ENCODE measurements around the gene TCAP.

Gene TCAP

DNA sequence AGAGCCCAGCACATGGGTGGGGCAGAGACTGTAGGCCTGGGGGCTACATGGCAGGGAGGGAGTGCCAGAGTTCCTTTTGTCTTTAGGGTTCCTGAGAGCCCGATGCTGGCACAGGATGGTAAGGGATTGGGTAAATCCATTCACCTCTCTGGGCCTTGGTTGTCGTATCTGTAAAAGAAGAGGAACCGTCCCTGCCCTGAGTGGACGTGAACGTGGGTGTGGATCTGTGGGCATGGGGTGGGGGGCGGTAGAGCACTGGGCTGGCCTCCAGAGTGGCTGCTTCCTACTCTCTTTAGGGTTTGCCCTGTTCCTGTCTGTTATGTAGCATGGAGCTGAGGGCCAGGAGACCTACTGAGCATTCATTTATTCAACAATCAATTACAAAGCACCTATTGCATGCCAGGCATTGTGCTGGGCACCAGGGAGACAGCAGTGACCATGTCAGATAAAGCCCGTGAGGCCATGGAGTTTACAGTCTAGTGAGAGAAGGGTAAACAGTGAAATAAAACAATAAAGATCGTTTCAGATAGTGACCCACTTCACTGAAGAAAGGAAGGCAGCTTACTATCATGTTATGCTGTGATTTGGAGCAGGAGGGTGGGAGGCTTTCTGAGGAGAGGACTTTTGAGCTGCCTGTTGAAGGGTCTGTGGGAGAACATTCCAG is 13.1 kb upstream of the TCAP start:
- DNase-seq: no peak

GRCh38 chr17:39652587-39653315 is 12.4 kb upstream of the TCAP start:
- peak; percentile 80 for DNase-seq

GRCh38 chr17:39653316-39653661 is 11.9 kb upstream of the TCAP start:
- DNase-seq: no peak

DNA sequence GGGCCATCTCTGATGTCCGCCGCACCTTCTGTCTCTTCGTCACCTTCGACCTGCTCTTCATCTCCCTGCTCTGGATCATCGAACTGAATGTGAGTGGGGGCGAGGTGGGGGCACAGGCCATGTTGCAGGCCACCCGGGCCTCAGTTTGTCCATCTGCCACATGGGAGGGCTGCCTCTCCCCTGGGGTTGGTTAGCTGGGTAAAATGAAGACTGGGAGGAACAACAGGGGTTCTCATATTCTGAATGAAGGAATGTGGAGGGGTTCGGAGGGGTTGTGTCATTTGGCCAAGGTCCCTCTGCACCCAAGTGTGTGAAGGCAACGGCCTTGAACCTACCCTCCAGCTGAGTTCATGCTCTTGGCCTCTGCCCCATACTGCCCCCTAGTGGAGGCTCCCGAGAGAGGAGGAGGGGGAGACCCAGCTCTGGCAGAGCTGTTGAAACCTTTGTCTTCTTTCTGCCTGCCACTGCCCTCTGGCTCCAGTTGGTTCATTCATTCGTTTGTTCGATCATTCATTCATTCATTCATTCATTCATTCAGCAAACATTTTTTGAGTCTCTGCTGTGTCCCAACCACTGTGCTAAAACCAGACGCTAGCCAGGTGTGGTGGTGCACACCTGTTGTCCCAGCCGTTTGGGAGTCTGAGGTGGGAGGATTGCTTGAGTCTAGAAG is 11.4 kb upstream of the TCAP start:
- peak; percentile 71 for DNase-seq

DNA sequence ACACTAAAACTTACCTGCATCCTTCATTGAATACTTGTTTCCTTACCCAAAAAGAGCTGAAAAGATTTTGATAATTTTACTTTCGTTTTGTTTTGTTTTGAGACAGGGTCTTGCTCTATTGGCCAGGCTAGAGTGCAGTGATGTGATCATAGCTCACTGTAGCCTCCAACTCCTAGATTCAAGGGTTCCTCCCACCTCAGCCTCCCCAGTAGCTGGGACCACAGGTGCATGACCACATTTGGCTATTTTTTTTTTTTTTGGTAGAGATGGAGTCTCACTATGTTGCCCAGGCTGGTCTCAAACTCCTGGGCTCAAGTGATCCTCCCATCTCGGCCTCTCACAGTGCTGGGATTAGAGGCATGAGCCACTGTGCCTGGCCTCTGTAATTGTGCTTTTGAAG is 10.0 kb upstream of the TCAP start:
- DNase-seq: no peak

- DNase-seq: no peak
Observed at GRCh38 chr17:39658346-39658745, 6.8 kb upstream of the TCAP start.

DNA sequence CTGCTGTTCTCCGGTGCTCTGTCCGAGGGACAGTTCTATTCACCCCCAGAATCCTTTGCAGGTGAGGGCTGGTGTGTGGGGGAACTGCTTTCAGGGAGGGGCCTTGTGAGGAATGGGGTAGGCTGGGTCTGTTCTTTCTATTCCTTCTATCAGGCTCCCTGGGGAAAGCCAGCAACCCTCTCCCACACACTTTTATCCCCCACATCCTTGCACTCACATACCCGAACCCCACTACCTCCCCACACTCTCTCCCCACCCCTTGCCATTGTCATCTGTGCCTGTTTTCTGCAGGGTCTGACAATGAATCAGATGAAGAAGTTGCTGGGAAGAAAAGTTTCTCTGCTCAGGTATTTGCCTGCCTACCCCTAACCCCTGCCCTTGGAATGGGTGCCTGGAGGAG is 6.4 kb upstream of the TCAP start:
- no peak for DNase-seq

DNA sequence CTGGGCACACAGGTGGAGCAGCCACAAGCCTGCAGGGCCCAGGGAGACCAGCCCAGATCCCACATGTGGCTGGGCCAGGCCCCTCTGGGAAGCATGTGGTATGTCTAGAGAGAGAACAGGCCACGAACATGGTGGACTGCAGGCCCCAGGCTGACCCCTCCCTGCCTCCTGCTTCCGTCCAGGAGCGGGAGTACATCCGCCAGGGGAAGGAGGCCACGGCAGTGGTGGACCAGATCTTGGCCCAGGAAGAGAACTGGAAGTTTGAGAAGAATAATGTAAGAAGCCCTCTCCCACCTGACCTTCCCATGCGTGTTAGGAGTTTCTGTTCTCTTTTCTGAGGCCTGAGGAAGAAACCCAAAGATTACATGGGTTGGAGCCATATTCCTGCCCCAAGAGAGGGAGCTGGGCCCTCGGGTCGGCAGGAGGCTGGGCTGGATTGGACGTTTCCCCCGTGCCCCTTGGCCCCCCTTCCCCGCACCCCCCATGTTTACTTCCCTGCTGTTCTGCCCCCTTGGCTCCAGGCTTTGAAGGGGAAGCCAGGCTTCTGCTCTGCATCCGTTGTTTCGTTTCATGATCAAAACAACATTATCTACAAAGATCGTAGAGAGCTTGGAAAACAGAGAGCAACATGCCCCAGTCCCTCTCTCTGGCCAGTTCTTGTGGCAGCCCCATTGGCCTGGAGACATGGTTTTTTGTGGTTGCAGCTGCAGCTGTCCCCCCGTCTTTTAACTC is 5.7 kb upstream of the TCAP start:
- DNase-seq: peak; percentile 20

- no peak for DNase-seq
Observed at GRCh38 chr17:39660011-39660360, 5.2 kb upstream of the TCAP start.

- DNase-seq: no peak
Observed at GRCh38 chr17:39660397-39661385, 4.5 kb upstream of the TCAP start.

DNA sequence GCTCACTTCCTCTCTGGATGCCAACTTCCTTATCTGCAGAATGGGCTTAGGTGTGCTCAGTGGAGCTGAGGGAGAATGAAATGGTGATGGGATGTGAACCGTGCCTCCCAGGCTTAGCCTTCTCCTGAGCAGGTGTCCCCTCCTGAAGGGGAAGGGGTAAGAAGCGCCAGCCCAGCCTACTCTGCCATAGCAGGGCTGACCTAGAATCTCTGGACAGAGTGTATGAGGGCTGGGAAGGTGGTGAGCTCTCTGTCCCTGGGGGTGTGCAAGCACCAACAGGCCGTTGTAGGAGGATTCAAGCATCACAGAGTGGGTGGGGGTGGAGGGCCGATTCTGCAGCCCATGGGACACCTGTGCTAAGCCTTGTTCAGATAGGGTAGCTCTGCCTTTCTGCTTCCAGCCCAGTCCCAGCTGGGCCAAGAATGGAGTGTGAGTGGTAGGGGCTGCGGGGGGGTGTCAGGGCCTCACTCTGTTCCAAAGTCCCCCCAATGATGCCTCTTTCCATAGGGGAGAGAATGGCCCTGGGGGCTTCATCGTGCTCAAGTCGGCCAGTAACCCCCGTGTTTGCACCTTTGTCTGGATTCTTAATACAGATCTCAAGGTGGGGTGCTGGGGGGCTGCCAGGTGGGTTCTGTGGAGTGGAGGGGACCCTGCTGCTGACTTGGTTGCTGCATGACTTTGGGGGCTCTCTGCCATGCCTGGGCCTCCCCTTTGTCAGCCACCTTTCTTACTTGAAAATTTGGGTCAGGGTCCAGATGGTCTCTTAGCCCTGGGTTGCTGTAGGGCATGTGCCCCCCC is 3.2 kb upstream of the TCAP start:
- no peak for DNase-seq

DNA sequence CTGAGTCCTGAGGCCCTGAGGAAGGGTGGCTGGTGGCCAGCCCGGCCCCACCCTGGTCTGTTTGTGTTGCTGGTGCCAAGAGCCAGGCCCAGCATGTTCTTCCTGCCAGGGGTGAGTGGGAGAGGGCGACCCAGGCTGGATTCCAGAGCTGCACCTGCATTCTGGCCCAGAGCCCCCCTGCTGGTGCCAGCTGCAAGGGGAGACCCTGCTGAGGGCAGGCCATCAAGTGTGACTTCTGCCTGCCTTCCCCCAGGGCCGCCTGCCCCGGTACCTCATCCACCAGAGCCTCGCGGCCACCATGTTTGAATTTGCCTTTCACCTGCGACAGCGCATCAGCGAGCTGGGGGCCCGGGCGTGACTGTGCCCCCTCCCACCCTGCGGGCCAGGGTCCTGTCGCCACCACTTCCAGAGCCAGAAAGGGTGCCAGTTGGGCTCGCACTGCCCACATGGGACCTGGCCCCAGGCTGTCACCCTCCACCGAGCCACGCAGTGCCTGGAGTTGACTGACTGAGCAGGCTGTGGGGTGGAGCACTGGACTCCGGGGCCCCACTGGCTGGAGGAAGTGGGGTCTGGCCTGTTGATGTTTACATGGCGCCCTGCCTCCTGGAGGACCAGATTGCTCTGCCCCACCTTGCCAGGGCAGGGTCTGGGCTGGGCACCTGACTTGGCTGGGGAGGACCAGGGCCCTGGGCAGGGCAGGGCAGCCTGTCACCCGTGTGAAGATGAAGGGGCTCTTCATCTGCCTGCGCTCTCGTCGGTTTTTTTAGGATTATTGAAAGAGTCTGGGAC is 2.4 kb upstream of the TCAP start:
- no peak for DNase-seq

GRCh38 chr17:39663340-39663687 is 1.8 kb upstream of the TCAP start:
- no peak for DNase-seq

GRCh38 chr17:39663688-39664580 is 1.2 kb upstream of the TCAP start:
- DNase-seq: no peak

GRCh38 chr17:39665642-39666224 is 584 bp downstream of the TCAP start:
- peak; percentile 50 for DNase-seq

GRCh38 chr17:39666231-39666600 is 1.1 kb downstream of the TCAP start:
- DNase-seq: peak; percentile 59

DNA sequence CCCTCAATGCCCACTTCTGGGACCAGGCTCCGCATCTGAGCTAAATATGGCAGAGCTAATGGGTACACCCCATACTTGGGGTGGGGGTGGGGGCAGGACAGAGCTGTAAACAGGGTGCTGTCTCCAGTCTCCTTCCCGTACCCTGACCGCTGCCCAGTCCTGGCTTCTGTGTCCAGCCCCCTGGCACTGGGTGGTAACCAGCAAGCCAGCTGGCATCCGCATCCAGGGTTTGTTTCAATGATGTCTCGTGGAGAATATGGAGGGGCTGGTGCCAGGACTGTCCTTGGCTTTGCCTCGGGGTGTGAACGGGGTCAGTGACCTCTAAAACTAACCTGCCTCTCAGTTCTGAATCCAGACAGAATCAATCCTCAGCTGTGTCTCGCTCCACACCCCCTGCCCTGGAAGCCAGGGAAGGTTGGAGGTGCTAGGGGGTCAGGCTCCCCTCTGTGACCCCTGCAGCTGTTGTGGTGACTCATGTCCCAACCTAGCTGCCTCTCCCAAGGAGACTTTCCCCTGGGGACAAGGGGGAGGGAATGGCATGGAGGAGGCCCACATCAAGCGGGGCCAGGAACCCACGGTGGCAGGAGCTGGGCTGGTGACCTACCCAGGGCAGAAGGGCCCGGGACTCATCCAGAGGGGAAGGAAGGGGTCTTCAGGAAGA is 1.6 kb downstream of the TCAP start:
- peak; percentile 59 for DNase-seq

- DNase-seq: no peak
Observed at GRCh38 chr17:39667262-39667944, 2.3 kb downstream of the TCAP start.

Data from midbrain (tissue), 1 donor.